HG03432 (cell line): Measurements from ENCODE around the gene CSTF1.
A peak's percentile ranks its signal among the peaks of the same experiment; 100 is the strongest.

Source experiments
- ATAC-seq: cut with Tn5 transposase; IDR thresholded peaks from one replicate; pipeline ENCODE4 v1.9.1; 2021; ENCODE audit warnings: mild to moderate bottlenecking, moderate library complexity; ENCODE audit not compliant: unreplicated experiment

CSTF1 gene

GRCh38 chr20:56392132-56392880 lies at the start of gene CSTF1, which contains the start of gene AURKA:
Gene CSTF1 (plus strand): TSS chr20:56392645. CDS start chr20:56395553, 2,908 bp downstream.
Gene AURKA (minus strand): TSS chr20:56392215. CDS start chr20:56388197, 4,018 bp downstream.
- ATAC-seq, result peak; percentile 91

- ATAC-seq, result no peak
These were observed 49.7 kb upstream of the CSTF1 start for GRCh38 chr20:56342783-56343182.

GRCh38 chr20:56343861-56344381 lies 48.5 kb upstream of the CSTF1 start:
- peak; percentile 96 for ATAC-seq

GRCh38 chr20:56345911-56346310 lies 46.5 kb upstream of the CSTF1 start:
- ATAC-seq, result no peak

GRCh38 chr20:56347628-56348304 lies 44.7 kb upstream of the CSTF1 start:
- no peak for ATAC-seq

GRCh38 chr20:56348305-56348693 lies 44.1 kb upstream of the CSTF1 start:
- no peak for ATAC-seq

- no peak for ATAC-seq
These were observed 43.7 kb upstream of the CSTF1 start for GRCh38 chr20:56348746-56349145.

- ATAC-seq, result no peak
These were observed 41.6 kb upstream of the CSTF1 start for GRCh38 chr20:56350842-56351241.

- ATAC-seq, result no peak
These were observed 39.9 kb upstream of the CSTF1 start for GRCh38 chr20:56352345-56353055.

- ATAC-seq, result no peak
These were observed 39.1 kb upstream of the CSTF1 start for GRCh38 chr20:56353356-56353755.

GRCh38 chr20:56358070-56358469 lies 34.4 kb upstream of the CSTF1 start:
- ATAC-seq, result no peak

GRCh38 chr20:56358600-56359211 lies 33.7 kb upstream of the CSTF1 start, which contains the start of gene FAM210B:
Gene FAM210B (plus strand): TSS chr20:56358974. CDS start chr20:56359006, 32 bp downstream.
- ATAC-seq, result peak; percentile 99

GRCh38 chr20:56359212-56360132 lies 33.0 kb upstream of the CSTF1 start:
- ATAC-seq, result peak; percentile 27

GRCh38 chr20:56360133-56360907 lies 32.1 kb upstream of the CSTF1 start:
- no peak for ATAC-seq

GRCh38 chr20:56360908-56361205 lies 31.6 kb upstream of the CSTF1 start:
- no peak for ATAC-seq

- ATAC-seq, result no peak
These were observed 30.5 kb upstream of the CSTF1 start for GRCh38 chr20:56361900-56362299.

GRCh38 chr20:56362833-56363413 lies 29.5 kb upstream of the CSTF1 start:
- no peak for ATAC-seq

- ATAC-seq, result no peak
These were observed 29.0 kb upstream of the CSTF1 start for GRCh38 chr20:56363491-56363890.
